AML-193 (cell line): ENCODE measurements around the gene RCAN1.
"Not testable (repeated sequence)": the region's sequence is repeated elsewhere in the genome, so short reads cannot be mapped to it uniquely, and the experiment has no call there.

ENCODE experiments used
- DNase-seq, 2 experiments: peaks; one replicate each; lab custom pipeline; 2025; lab: John Stamatoyannopoulos, UW

Gene RCAN1

GRCh38 chr21:34621434-34622350 lies 6.8 kb upstream of the RCAN1 start:
- no peak for DNase-seq

- no peak for DNase-seq
Measured at GRCh38 chr21:34619841-34620665, 5.1 kb upstream of the RCAN1 start.

- no peak for DNase-seq
Measured at GRCh38 chr21:34618941-34619340, 4.0 kb upstream of the RCAN1 start.

GRCh38 chr21:34617753-34618339 lies 2.9 kb upstream of the RCAN1 start:
- no peak for DNase-seq

GRCh38 chr21:34615487-34615814 lies 538 bp upstream of the RCAN1 start:
- DNase-seq = no peak

- no peak for DNase-seq
Measured at GRCh38 chr21:34613679-34614627, 960 bp downstream of the RCAN1 start.

GRCh38 chr21:34612557-34612956 lies 2.4 kb downstream of the RCAN1 start:
- no peak for DNase-seq

- no peak for DNase-seq
Measured at GRCh38 chr21:34612056-34612455, 2.9 kb downstream of the RCAN1 start.

GRCh38 chr21:34611528-34611927 lies 3.4 kb downstream of the RCAN1 start:
- DNase-seq = no peak

GRCh38 chr21:34609933-34610549 lies 4.9 kb downstream of the RCAN1 start:
- no peak for DNase-seq

GRCh38 chr21:34609244-34609932 lies 5.5 kb downstream of the RCAN1 start:
- no peak for DNase-seq

GRCh38 chr21:34607376-34607775 lies 7.5 kb downstream of the RCAN1 start:
- not testable (repeated sequence) for DNase-seq

GRCh38 chr21:34606621-34607020 lies 8.3 kb downstream of the RCAN1 start:
- DNase-seq = no peak

- DNase-seq = no peak
Measured at GRCh38 chr21:34606051-34606450, 8.9 kb downstream of the RCAN1 start.

- not testable (repeated sequence) for DNase-seq
Measured at GRCh38 chr21:34604956-34605355, 10.0 kb downstream of the RCAN1 start.

GRCh38 chr21:34604556-34604955 lies 10.4 kb downstream of the RCAN1 start:
- DNase-seq = no peak

- DNase-seq = no peak
Measured at GRCh38 chr21:34603710-34604057, 11.2 kb downstream of the RCAN1 start.

- peak; percentile 23 to 37 for DNase-seq
Measured at GRCh38 chr21:34603002-34603709, 11.8 kb downstream of the RCAN1 start.

- DNase-seq = no peak
Measured at GRCh38 chr21:34602061-34602460, 12.9 kb downstream of the RCAN1 start.

- no peak for DNase-seq
Measured at GRCh38 chr21:34599534-34600101, 15.3 kb downstream of the RCAN1 start.
